ENCODE data around the gene CHST13. TPM values are rescaled to one million over a fixed set of nuclear protein-coding genes. Genes with fewer than 3 reads are reported as not detected.

The CHST13 gene
- total RNA-seq, 1 donor from 2014 or later, result not detected

DNA sequence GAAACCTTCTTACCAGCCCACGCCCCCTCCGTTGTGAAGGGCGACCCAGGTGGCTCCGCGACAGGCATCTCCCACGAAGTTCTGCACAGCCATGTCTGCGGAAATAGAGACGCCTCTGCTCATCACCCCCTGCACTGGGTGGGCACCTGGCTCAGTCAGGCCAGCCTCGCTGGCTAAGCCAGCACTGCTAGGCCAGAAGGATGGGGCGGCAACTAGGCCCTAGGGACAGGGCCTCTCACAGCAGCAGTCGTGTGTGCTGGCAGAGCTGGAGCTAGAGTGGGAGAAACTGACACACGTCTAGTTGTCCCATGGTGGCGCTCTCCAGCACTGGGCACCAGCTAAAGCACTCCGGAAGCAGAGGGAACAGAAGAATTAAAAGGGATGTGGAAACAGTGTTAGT lies 35.8 kb upstream of the CHST13 start:
- no peak for DNase-seq

GRCh38 chr3:126488886-126489569 lies 34.9 kb upstream of the CHST13 start:
- no peak for DNase-seq

- DNase-seq, result no peak
Observed at GRCh38 chr3:126490619-126491018, 33.3 kb upstream of the CHST13 start.

GRCh38 chr3:126491221-126492013 lies 32.5 kb upstream of the CHST13 start:
- DNase-seq, result no peak

- DNase-seq, result no peak
Observed at GRCh38 chr3:126493051-126493450, 30.9 kb upstream of the CHST13 start.

- DNase-seq, result no peak
Observed at GRCh38 chr3:126493739-126494138, 30.2 kb upstream of the CHST13 start.

GRCh38 chr3:126494204-126494969 lies 29.6 kb upstream of the CHST13 start:
- peak; percentile 48 for DNase-seq

DNA sequence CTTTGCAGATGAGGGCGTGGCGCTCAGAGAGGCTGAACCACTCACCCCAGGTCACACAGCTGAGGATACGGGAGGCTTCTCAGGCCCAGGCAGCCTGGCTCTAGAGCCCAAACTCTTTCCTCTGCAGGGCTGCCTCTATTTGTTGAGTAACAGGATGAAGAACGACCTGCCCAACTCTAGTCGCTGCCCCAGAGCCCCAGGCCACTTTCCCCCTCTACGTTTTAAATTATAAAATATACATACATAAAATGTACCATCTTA lies 29.1 kb upstream of the CHST13 start:
- no peak for DNase-seq

DNA sequence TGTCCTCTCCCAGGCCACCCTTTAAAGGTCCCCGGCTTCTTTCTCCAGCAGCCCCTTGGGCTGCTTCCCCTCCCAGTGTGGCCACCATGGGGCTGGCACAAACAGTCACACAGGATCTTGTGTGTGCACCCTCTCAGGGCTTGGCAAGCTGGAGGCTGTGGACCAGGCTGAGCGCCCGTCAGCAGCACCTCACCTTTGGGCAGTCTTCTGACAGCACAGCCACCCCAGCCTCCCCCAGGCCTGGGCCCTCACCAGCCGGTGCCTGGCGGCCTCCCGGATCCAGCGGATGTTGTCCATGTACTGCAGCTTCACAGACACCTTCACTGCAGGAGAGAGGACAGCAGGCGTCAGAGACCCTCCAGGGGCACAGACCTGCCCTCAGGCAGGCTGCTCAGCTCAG lies 28.2 kb upstream of the CHST13 start:
- no peak for DNase-seq

DNA sequence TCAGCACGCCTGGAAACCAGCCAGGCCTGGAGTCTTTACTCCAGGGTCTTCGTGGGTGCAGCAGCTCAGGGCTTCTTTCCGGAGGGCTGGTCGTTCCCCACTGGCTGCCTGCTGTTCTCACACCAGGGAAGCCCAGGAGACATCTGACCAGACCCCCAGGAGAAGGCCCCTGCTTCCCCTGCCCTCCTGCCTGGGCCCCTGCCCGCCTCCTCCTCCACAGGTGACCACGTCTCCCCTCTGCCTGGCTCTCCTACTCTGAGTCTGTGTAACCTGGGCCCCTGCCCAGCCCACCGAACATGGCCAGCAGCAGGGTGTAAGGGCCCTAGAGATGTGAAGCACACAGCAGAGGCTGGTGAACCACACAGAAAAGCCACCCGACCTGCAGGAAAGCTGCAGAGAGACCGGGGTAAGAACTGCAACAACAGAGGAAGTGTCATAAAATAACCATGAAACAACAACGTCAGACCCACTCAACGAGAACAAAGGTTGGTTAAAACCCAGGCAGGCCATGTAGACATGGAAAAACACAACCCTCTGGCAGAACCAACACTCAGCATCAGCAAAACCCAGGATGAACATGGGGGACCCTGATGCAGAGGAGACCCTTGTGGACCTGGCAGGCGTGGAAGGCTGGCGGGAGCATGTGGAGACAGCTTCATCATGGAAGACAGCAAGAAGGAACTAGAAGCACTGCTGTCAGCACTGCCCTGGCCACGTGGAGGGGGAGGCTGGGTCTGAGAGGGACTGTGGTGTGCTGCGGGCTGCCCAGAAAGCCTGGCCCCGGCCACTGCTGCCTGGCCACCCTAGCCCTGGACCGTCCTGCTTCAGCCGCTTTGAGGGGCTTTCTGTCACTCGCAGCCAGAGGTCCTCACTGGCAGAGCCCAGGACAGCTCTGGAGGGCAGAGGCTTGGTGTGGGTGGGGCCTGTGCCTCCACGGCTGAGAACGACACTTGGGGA lies 26.8 kb upstream of the CHST13 start:
- no peak for DNase-seq

- DNase-seq, result no peak
Observed at GRCh38 chr3:126497956-126498355, 26.0 kb upstream of the CHST13 start.

DNA sequence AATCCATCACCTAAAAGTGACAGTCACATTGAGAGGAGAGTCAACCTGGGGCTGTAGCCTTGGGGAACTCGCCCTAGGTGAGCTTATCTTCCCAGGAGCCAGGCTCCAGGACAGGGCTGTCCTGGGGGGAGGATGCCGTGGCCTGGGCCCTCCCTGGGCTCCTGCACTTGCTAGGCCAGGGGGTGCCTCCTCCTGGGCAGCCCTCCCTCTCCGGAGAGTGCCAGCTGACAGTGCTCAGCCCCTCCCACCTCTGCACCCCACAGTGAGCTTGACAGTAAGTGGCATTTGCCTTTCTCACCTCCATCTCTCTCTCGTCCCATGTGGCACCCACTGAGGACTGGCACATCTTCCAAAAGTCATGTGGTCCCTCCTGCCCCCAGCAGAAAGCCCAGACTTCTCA lies 25.5 kb upstream of the CHST13 start:
- no peak for DNase-seq

DNA sequence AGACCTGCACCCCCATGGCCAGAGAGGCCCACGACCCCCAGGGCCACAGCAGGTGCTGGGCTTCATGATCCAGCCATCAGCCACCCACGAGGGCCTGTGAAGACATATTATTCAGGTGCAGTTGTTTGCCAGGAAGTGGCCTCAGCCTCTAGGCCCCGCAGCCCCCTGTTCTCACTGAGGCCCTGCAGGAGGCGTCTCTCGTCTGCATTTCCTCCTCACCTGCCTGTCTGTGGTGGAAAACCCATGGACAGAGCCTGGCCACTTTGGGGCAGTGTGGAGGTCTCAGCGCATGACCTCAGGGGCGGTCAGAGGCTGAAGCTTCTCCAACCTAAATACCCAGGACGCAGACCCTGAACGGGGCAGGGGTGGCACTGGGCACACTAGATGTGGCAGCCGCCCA lies 25.0 kb upstream of the CHST13 start:
- no peak for DNase-seq

GRCh38 chr3:126499401-126499800 lies 24.6 kb upstream of the CHST13 start:
- DNase-seq, result no peak

- DNase-seq, result no peak
Observed at GRCh38 chr3:126500016-126500415, 23.9 kb upstream of the CHST13 start.

- DNase-seq, result no peak
Observed at GRCh38 chr3:126501054-126501453, 22.9 kb upstream of the CHST13 start.

DNA sequence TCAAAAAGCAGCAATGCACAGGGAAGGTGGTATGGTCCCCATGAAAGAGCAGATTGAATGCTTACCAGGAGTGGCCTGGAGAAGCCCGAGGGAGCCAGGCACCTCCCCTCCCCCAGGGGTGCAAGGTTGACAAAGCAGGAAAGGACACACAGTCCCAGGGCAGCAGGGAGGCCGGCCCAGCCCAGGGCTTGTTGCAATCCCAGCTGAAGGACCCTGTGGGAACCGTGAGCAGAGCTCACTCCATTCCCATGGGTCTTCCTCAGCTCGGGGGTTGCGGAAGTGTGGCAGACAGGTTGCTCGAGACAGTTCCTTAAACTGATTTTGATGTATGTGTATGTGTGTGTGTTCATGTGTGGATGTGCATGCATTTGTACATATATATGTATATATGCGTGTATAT lies 22.2 kb upstream of the CHST13 start:
- DNase-seq, result no peak

GRCh38 chr3:126502656-126503055 lies 21.3 kb upstream of the CHST13 start:
- DNase-seq, result no peak

DNA sequence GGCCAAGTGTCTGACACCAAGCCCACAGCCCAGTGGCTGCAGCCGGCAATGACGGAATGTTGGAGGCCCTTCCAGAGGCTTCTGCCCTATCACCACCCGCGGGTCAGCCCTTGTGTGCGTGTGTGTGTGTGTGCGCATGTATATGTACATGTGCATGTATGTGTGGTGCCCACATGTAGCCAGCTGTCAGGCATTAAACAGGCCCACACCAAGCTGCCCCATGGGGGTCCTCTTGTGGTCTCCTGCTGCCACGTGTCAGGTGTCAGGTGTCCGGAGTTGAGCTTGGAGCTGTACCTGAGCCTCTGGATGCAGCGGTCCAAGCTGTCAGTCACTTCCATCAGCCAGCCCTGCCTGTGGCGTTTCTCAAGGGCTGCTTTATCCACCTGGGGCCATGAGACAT lies 20.3 kb upstream of the CHST13 start:
- no peak for DNase-seq

DNA sequence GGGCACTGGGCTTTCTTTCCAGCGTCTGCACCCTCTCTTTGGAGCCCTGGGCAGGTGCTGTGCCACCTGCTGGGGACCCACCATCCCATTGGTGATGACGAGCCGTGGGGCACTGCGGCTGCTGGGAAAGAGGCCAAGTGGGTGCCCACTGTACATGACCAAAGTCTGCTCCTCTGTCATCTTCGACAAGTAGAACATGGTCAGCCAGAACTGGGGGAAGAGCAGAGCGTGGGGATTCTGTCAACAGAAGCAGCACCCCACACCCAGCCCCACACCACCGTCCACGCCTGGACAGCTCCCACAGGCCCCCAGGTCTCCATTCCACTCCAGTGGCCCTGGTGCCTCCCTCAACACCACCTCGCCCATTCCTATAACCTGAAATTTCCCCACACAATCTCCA lies 16.1 kb upstream of the CHST13 start:
- no peak for DNase-seq

GRCh38 chr3:126508564-126508964 lies 15.4 kb upstream of the CHST13 start:
- DNase-seq, result no peak

DNA sequence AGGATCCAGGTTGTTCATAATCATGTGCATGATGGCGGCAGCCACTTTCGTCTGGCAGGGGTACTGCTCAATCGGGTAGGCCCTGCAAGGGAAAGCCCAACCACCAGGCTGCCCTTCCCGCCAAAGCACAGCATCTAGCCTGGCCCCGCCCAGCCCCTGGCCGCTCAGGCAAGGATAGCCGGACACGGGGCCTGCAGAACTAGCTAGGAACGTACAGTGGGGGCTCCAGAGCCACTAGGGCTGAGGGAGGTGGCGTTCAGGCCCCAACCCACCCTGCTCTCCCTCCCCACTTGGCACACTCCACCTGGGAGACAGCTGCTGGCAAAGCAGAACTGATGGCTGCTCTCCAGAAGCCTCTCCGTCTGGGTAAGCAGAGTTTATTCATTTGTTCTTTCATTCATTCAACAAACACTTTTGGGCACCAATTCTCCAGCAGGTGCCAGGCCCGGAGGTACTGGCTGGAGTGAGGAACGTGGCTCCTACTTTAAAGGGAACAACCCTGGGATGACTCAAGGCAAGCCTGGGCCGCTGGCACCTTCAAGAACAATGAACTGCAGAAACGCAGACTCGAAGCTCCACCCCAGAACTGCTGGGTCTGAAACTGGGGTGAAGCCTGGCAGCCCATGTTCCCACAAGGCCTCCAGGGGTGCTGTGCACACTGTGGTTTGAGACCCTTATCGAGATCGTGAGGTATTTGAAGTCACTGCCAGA lies 14.2 kb upstream of the CHST13 start:
- DNase-seq, result no peak

Data from occipital lobe (tissue), 2 donors.